Activated CD8-positive, alpha-beta T cell treated with anti-CD3 and anti-CD28 coated beads for 36 hours (primary cell): Measurements from ENCODE around the gene ATP5ME. TPM values are rescaled to one million over a fixed set of nuclear protein-coding genes. Genes with fewer than 3 reads are reported as not detected.

ENCODE experiments used
- ATAC-seq: fragments of 200-7000 bp; cut with Tn5 transposase; one replicate; pipeline ENCODE4 v1.10.0; 2021; ENCODE audit warnings: mild to moderate bottlenecking, moderate library complexity
- CTCF ChIA-PET: fragments of 350-600 bp; sonication (Branson Sonifier 250); formaldehyde crosslinking; loops from one replicate; lab custom pipeline; 2021; ENCODE audit warnings: antibody characterized with exemption; lab: Charles Lee
- POLR2A ChIA-PET: fragments of 350-600 bp; sonication (Branson Sonifier 250); formaldehyde crosslinking; loops from one replicate; lab custom pipeline; 2021; ENCODE audit warnings: antibody characterized with exemption; lab: Charles Lee
- DNase-seq: peaks from one replicate; pipeline ENCODE4 v3.0.0-alpha.2; 2020
- H3K27ac Mint-ChIP-seq: one replicate; pipeline ENCODE4 v1.8.0; 2021; ENCODE audit warnings: mild to moderate bottlenecking, mixed read lengths
- H3K27me3 Mint-ChIP-seq: one replicate; pipeline ENCODE4 v1.8.0; 2021; ENCODE audit warnings: mixed read lengths
- H3K36me3 Mint-ChIP-seq: one replicate; pipeline ENCODE4 v1.8.0; 2021; ENCODE audit warnings: low read depth, mixed read lengths
- H3K4me1 Mint-ChIP-seq: one replicate; pipeline ENCODE4 v1.8.0; 2021; ENCODE audit warnings: low read depth, mixed read lengths
- H3K4me3 Mint-ChIP-seq: one replicate; pipeline ENCODE4 v1.8.0; 2021; ENCODE audit warnings: mild to moderate bottlenecking, moderate library complexity, mixed read lengths
- H3K9me3 Mint-ChIP-seq: one replicate; pipeline ENCODE4 v1.8.0; 2021; ENCODE audit warnings: mixed read lengths
- intact Hi-C: fragments of 100-400 bp; cut with micrococcal nuclease; formaldehyde crosslinking; loops from one replicate; pipeline ENCODE4 v1.10.0; 2022
- total RNA-seq, 2 experiments: library from RNA; stranded (reverse); gene quantifications; one replicate each; pipeline ENCODE4 v1.2.3, GENCODE V29; 2021
- TF ChIP-seq, protein P1 (sequence below): fragments of 200-600 bp; IDR thresholded peaks from one replicate; pipeline ENCODE4 v1.8.0; 2022; ENCODE audit warnings: antibody characterized with exemption, mild to moderate bottlenecking

ATP5ME gene
- total RNA-seq, 2 experiments from 2014 or later = 221 to 234 TPM

DNA sequence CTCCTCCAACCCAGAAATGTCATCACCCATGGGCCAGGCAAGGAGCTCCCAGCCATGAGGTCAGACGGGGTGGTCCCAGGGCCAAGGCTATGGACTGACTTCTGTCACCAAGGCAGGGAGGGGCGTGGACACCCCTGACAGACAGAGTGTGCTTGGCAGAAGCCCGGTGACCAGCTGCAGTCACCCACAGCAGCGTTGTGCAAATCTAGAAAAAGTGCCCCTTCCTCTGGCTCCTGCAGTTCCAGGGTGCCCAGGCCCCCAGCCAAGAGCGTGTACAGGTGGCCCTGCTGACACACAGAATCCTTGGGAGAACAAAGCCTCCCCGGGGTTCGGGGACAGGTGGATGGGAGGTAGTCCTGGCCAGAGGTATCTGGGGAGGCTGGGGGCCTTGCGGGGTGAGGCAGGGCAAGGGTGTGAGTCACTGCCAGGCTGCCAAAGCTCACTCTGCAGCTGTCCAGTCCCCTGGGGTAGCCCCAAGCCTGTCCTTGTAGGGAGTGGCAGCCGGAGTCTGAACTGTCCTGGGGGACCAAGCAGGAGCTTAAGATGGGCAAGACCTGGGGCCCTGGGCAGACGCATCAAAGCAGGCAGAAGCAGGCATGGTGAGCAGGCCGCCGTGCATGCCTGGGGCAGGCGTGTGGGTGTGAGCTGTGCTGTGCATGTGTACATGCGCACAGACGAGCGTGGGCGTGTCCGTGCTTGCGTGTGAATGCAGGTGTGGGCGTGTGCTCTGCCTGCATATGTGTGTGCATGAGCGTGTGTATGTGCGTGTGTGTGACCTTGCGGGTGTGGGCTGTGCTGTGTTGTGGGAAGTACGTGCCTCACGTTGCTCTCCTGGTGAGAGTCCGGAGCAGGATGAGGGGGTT, 3.6 kb upstream of the ATP5ME start:
- peaks cover 20% of the 10 kb centered on the region for H3K4me1 Mint-ChIP-seq
- no peak overlapping the region for H3K27ac Mint-ChIP-seq
- intact Hi-C loops = no loop called here
- no peaks in the 10 kb centered on the region for H3K27me3 Mint-ChIP-seq
- peaks cover 6% of the 10 kb centered on the region for H3K36me3 Mint-ChIP-seq
- no peaks in the 10 kb centered on the region for H3K9me3 Mint-ChIP-seq
- DNase-seq (peak; percentile 38), ATAC-seq (no peak)
- POLR2A ChIA-PET = interaction anchor here (1.4 kb wide), 1 partner anchor 13 kb away, joined by 4 read pairs; no protein-coding TSS in a partner anchor
- TF ChIP-seq, protein P1, sequence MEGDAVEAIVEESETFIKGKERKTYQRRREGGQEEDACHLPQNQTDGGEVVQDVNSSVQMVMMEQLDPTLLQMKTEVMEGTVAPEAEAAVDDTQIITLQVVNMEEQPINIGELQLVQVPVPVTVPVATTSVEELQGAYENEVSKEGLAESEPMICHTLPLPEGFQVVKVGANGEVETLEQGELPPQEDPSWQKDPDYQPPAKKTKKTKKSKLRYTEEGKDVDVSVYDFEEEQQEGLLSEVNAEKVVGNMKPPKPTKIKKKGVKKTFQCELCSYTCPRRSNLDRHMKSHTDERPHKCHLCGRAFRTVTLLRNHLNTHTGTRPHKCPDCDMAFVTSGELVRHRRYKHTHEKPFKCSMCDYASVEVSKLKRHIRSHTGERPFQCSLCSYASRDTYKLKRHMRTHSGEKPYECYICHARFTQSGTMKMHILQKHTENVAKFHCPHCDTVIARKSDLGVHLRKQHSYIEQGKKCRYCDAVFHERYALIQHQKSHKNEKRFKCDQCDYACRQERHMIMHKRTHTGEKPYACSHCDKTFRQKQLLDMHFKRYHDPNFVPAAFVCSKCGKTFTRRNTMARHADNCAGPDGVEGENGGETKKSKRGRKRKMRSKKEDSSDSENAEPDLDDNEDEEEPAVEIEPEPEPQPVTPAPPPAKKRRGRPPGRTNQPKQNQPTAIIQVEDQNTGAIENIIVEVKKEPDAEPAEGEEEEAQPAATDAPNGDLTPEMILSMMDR = no peak
- H3K4me3 Mint-ChIP-seq = no peak overlapping the region
- CTCF ChIA-PET = no interaction called here

DNA sequence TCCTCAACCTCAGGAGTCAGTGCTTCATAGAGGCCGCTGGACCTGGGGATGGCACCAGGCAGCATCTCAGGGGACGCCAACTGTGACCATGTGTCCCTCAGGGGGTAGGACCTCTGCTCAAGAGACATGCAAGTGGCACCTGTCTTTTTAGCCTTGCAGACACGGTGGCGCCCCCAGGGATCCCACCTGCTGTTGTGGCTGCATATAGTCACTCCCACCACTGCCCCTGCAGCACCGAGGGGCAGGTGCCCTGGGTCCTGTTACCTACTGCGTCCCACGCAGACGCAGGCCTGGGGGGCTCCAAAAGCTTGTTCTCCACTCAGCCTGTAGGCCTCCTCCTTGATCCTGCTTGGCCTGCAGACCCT, 2.8 kb upstream of the ATP5ME start:
- no peaks in the 10 kb centered on the region for H3K27me3 Mint-ChIP-seq
- TF ChIP-seq, protein P1 = no peak
- peaks cover 9% of the 10 kb centered on the region for H3K36me3 Mint-ChIP-seq
- H3K4me3 Mint-ChIP-seq = no peak overlapping the region
- ChIA-PET CTCF (no interaction called here), POLR2A (no interaction called here)
- DNase-seq = no peak
- no peak for ATAC-seq
- H3K27ac Mint-ChIP-seq = no peak overlapping the region
- H3K9me3 Mint-ChIP-seq = no peaks in the 10 kb centered on the region
- peaks cover 20% of the 10 kb centered on the region for H3K4me1 Mint-ChIP-seq
- intact Hi-C loops = no loop called here

DNA sequence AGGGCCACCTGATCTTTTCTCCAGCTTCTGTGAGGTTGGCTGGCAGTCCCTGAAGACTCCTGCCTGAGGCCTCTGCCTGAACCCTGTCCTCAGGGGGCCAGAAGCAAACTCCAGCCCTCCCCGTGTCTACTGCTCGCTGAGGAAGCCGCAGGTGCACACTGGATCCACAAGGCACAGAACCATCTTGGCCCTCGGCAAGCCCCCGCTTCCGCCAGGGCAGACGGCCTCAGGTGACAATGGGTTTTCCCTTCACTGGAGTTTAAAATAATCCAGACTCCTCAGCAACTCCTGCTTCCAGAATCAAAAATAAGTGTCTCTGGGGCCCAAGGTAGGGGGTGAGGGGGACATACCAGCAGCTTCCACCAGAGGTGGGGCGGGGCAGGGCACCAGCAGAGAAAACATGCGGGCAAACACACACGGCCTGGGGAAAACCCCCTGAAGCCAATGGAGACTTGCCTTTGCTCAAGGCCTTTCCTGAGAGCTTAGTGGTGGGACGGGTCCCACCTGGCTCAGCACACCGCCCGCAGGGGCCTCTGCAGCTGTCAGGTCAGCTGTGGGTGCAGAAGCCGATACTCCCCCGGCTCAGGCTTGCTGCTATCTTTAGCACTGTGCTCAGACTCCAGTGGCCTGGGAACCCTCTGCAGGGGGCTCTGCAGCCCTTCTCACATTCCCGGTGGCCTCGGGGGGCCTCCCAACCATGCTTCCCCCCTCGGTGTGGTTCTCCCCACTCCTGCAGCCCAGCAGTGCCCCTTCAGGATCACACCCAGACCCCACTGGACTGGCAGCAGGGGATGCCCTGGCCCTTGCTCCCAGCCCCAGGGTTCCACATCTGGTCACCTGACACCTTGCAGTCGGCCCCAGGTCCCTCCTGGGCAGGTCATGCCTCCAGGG, 2.1 kb upstream of the ATP5ME start:
- no peaks in the 10 kb centered on the region for H3K9me3 Mint-ChIP-seq
- H3K27me3 Mint-ChIP-seq = no peaks in the 10 kb centered on the region
- POLR2A ChIA-PET = interaction anchor here (1.4 kb wide), 2 partner anchors 11 to 106 kb away, joined by 3 to 6 read pairs; no protein-coding TSS in a partner anchor
- CTCF ChIA-PET = interaction anchor here (1.4 kb wide), 1 partner anchor 73 kb away, joined by 5 read pairs; no protein-coding TSS in a partner anchor
- TF ChIP-seq, protein P1 = no peak
- ATAC-seq = no peak
- peaks cover 15% of the 10 kb centered on the region for H3K36me3 Mint-ChIP-seq
- peak; percentile 47 for DNase-seq
- peak overlapping the region; percentile 84 for H3K4me3 Mint-ChIP-seq
- intact Hi-C loops = no loop called here
- peak overlapping the region; percentile 15 for H3K27ac Mint-ChIP-seq
- peaks cover 20% of the 10 kb centered on the region for H3K4me1 Mint-ChIP-seq

DNA sequence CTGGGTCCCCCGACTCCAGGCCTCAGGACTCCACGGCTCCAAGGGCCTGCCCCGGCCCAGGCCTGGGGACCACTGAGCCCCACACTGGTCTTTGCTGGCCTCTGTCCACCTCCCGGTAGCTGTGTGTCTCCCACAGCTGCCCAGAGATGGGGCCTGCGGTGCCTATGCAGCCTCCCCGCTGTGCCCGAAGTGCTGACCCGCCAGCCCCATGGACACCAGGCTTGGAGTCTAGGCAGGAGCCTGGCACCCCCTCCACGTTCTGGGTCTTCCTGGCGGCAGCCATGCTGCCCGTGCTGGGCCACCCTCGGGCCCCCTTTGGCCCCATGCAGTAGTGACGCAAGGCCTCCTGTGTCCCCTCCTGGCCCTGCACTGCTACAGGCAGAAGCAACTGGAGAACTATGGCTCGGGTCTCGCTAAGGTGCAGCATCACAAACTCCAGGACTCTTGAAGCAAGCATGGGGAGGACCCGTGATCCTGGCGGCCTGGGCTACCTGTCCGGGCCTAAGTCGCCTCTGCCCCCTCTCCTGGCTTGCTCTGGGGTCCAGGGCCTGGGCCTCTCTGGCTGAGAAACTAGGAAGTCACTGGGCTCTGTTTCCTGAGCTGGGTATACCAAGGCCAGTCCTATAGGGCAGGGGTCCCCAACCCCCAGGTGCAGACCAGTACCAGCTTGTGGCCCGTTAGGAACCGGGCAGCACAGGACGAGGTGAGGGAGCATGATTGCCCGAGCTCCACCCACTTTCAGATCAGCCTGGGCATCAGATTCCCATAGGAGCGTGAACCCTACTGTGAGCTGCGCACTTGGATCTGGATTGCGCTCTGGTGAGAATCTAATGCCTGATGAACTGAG, 1.2 kb upstream of the ATP5ME start:
- ATAC-seq (peak; percentile 6), DNase-seq (no peak)
- Mint-ChIP-seq H3K36me3 (peaks cover 22% of the 10 kb centered on the region), H3K27me3 (no peaks in the 10 kb centered on the region), H3K9me3 (no peaks in the 10 kb centered on the region), H3K27ac (peak overlapping the region; percentile 83), H3K4me1 (peaks cover 13% of the 10 kb centered on the region), H3K4me3 (peak overlapping the region; percentile 84)
- intact Hi-C loops = no loop called here
- CTCF ChIA-PET = interaction anchor here (1.4 to 1.6 kb wide), 2 partner anchors 9 to 72 kb away, joined by 5 read pairs; no protein-coding TSS in a partner anchor
- TF ChIP-seq, protein P1 = no peak
- POLR2A ChIA-PET = interaction anchor here (0.8 to 3.4 kb wide), 4 partner anchors 11 to 107 kb away, joined by 3 to 34 read pairs (median 4); no protein-coding TSS in a partner anchor
